Stimulated activated CD4-positive, alpha-beta T cell treated with anti-CD3 and anti-CD28 coated beads, Interleukin-4, amount 100 ng/mL, for 48 hours (primary cell): ENCODE measurements around the gene KRT4.

Experiments
- DNase-seq, 2 donors: peaks; one replicate each; pipeline ENCODE4 v3.0.0-alpha.2; 2020; ENCODE audit warnings: low read depth in 2 of 2

KRT4 gene

GRCh38 chr12:52821826-52822660 lies 8.1 kb upstream of the KRT4 start:
- no peak for DNase-seq

GRCh38 chr12:52821071-52821730 lies 7.3 kb upstream of the KRT4 start:
- DNase-seq, result no peak

- no peak for DNase-seq
Observed at GRCh38 chr12:52820521-52820920, 6.6 kb upstream of the KRT4 start.

GRCh38 chr12:52819731-52820510 lies 6.0 kb upstream of the KRT4 start:
- DNase-seq, result no peak

GRCh38 chr12:52818887-52819420 lies 5.0 kb upstream of the KRT4 start:
- DNase-seq, result no peak

- no peak for DNase-seq
Observed at GRCh38 chr12:52818388-52818787, 4.5 kb upstream of the KRT4 start.

- DNase-seq, result no peak
Observed at GRCh38 chr12:52817699-52818238, 3.9 kb upstream of the KRT4 start.

GRCh38 chr12:52817003-52817698 lies 3.2 kb upstream of the KRT4 start:
- DNase-seq, result no peak

- no peak for DNase-seq
Observed at GRCh38 chr12:52815676-52816588, 2.0 kb upstream of the KRT4 start.

- no peak for DNase-seq
Observed at GRCh38 chr12:52815161-52815560, 1.2 kb upstream of the KRT4 start.

- DNase-seq, result no peak
Observed at GRCh38 chr12:52814710-52815155, 817 bp upstream of the KRT4 start.

GRCh38 chr12:52813203-52813819 lies 605 bp downstream of the KRT4 start:
- DNase-seq, result no peak

GRCh38 chr12:52812749-52813148 lies 1.2 kb downstream of the KRT4 start:
- DNase-seq, result no peak

- no peak for DNase-seq
Observed at GRCh38 chr12:52812073-52812400, 1.9 kb downstream of the KRT4 start.

- no peak for DNase-seq
Observed at GRCh38 chr12:52811191-52812072, 2.5 kb downstream of the KRT4 start.

- DNase-seq, result no peak
Observed at GRCh38 chr12:52810554-52810953, 3.4 kb downstream of the KRT4 start.

- DNase-seq, result no peak
Observed at GRCh38 chr12:52809166-52809565, 4.8 kb downstream of the KRT4 start.

GRCh38 chr12:52808573-52809160 lies 5.2 kb downstream of the KRT4 start:
- no peak for DNase-seq
